H1 (cell line): ENCODE measurements around the gene ZNF573. TPM values are rescaled to one million over a fixed set of nuclear protein-coding genes. Genes with fewer than 3 reads are reported as not detected.

ENCODE experiments used
- CTCF ChIA-PET: fragments of 300-600 bp; sonication (Branson Sonifier 250); formaldehyde crosslinking; loops from one replicate; lab custom pipeline; 2021; ENCODE audit not compliant: partially characterized antibody; lab: Charles Lee
- POLR2A ChIA-PET: fragments of 300-600 bp; sonication (Branson Sonifier 250); formaldehyde crosslinking; loops from one replicate; lab custom pipeline; 2021; ENCODE audit warnings: inconsistent platforms; ENCODE audit not compliant: partially characterized antibody; lab: Charles Lee
- DNase-seq, 2 experiments: peaks; one replicate each; pipeline versions ENCODE4 v3.0.0 to v3.0.0-alpha.2; 2010 to 2022; ENCODE audit warnings: low spot score in 2 of 2, low read depth in 1 of 2, mixed read lengths in 1 of 2
- FAIRE-seq: peaks from 2 replicates; lab custom pipeline; 2011; peaks lifted over from hg19 to GRCh38; lab: Jason Lieb, UNC
- H2AFZ ChIP-seq: 2 replicates; pipeline ENCODE4 v1.8.1; 2012; ENCODE audit warnings: low read length, inconsistent platforms
- H2AK5ac ChIP-seq: 2 replicates; pipeline ENCODE4 v1.6.1; 2013; ENCODE audit warnings: low read depth, low read length
- H2BK120ac ChIP-seq: replicated peaks from 2 replicates; pipeline ENCODE3; 2013; ENCODE audit warnings: low read depth, low read length, inconsistent platforms
- H2BK12ac ChIP-seq: 2 replicates; pipeline ENCODE4 v1.6.1; 2013; ENCODE audit warnings: low read depth, low read length
- H2BK15ac ChIP-seq: 2 replicates; pipeline ENCODE4 v1.6.1; 2013; ENCODE audit warnings: low read length
- H2BK20ac ChIP-seq: 2 replicates; pipeline ENCODE4 v1.6.1; 2013; ENCODE audit warnings: low read length
- H2BK5ac ChIP-seq: 2 replicates; pipeline ENCODE4 v1.6.1; 2013; ENCODE audit warnings: low read depth, low read length
- H3K14ac ChIP-seq: 2 replicates; pipeline ENCODE4 v1.6.1; 2013; ENCODE audit warnings: inconsistent platforms; ENCODE audit not compliant: insufficient read length
- H3K18ac ChIP-seq: 2 replicates; pipeline ENCODE4 v1.6.1; 2013; ENCODE audit warnings: low read length; ENCODE audit errors: extremely low read depth
- H3K23ac ChIP-seq: 2 replicates; pipeline ENCODE4 v1.6.1; 2013; ENCODE audit warnings: inconsistent platforms; ENCODE audit not compliant: insufficient read length
- H3K23me2 ChIP-seq: 2 replicates; pipeline ENCODE4 v1.6.1; 2013; ENCODE audit warnings: low read depth, low read length
- H3K27ac ChIP-seq: 2 replicates; pipeline ENCODE4 v1.6.1; 2011; ENCODE audit warnings: low read depth, low read length, inconsistent platforms
- H3K27me3 ChIP-seq, 4 experiments: replicated peaks in 1 of 4; 1 replicate in 1 of 4; 2 replicates in 3 of 4; pipeline versions ENCODE4 v1.6.1 to v1.8.1; 2011 to 2013; ENCODE audit warnings: low read length in 3 of 4, mild to moderate bottlenecking in 3 of 4, inconsistent platforms in 2 of 4, mixed read lengths in 2 of 4, moderate library complexity in 1 of 4; ENCODE audit not compliant: control insufficient read depth in 3 of 4, insufficient read depth in 3 of 4; ENCODE audit errors: extremely low read depth in 1 of 4
- H3K36me3 ChIP-seq, 4 experiments: 2 replicates each; pipeline versions ENCODE4 v1.6.1 to v1.8.1; 2011 to 2013; ENCODE audit warnings: mild to moderate bottlenecking in 4 of 4, low read length in 3 of 4, moderate library complexity in 2 of 4, control low read depth in 1 of 4, inconsistent platforms in 1 of 4; ENCODE audit not compliant: insufficient read depth in 4 of 4, control insufficient read depth in 2 of 4
- H3K4ac ChIP-seq: replicated peaks from 2 replicates; pipeline ENCODE3; 2013; ENCODE audit warnings: low read length, low read depth, mixed read lengths, inconsistent platforms; ENCODE audit not compliant: insufficient read length
- H3K4me1 ChIP-seq, 4 experiments: replicated peaks in 1 of 4; 1 replicate in 1 of 4; 2 replicates in 3 of 4; pipeline versions ENCODE4 v1.6.1 to v1.8.1; 2011 to 2013; ENCODE audit warnings: low read length in 3 of 4, inconsistent platforms in 2 of 4, mixed read lengths in 1 of 4; ENCODE audit not compliant: insufficient read depth in 4 of 4, control insufficient read depth in 3 of 4
- H3K4me2 ChIP-seq, 2 experiments: 2 replicates each; pipeline versions ENCODE4 v1.6.1 to v1.8.1; 2011 to 2013; ENCODE audit warnings: low read depth in 2 of 2, low read length in 2 of 2, control low read depth in 1 of 2, inconsistent platforms in 1 of 2, mild to moderate bottlenecking in 1 of 2; ENCODE audit not compliant: insufficient read depth in 1 of 2
- H3K4me3 ChIP-seq, 4 experiments: fragments of 200-600, 300-600 bp in 1 of 4; sonication (generic), shearing (Covaris generic), sonication (Bioruptor Twin) in 1 of 4; 2 replicates each; pipeline versions ENCODE4 v1.5.1 to v1.8.1; 2011 to 2016; ENCODE audit warnings: low read length in 4 of 4, low read depth in 3 of 4, control low read depth in 2 of 4, inconsistent platforms in 2 of 4, mild to moderate bottlenecking in 2 of 4, mixed read lengths in 1 of 4, moderate library complexity in 1 of 4; ENCODE audit not compliant: insufficient read depth in 2 of 4; ENCODE audit errors: extremely low read depth in 1 of 4
- H3K56ac ChIP-seq: replicated peaks from 2 replicates; pipeline ENCODE3; 2013; ENCODE audit warnings: low read depth, mild to moderate bottlenecking, mixed read lengths, low read length, inconsistent platforms; ENCODE audit not compliant: insufficient read length
- H3K79me1 ChIP-seq: 2 replicates; pipeline ENCODE4 v1.6.1; 2013; ENCODE audit warnings: low read depth, low read length, control low read depth
- H3K79me2 ChIP-seq, 2 experiments: 2 replicates each; pipeline versions ENCODE4 v1.6.1 to v1.8.1; 2012 to 2013; ENCODE audit warnings: low read length in 2 of 2, mild to moderate bottlenecking in 2 of 2, inconsistent platforms in 1 of 2; ENCODE audit not compliant: insufficient read depth in 2 of 2, control insufficient read depth in 1 of 2
- H3K9ac ChIP-seq, 4 experiments: replicated peaks in 1 of 4; 1 replicate in 1 of 4; 2 replicates in 3 of 4; pipeline versions ENCODE4 v1.6.1 to v1.8.1; 2011 to 2013; ENCODE audit warnings: low read depth in 3 of 4, low read length in 3 of 4, control low read depth in 2 of 4, mild to moderate bottlenecking in 2 of 4, moderate library complexity in 2 of 4, inconsistent platforms in 1 of 4; ENCODE audit errors: extremely low read depth in 1 of 4
- H3K9me3 ChIP-seq, 2 experiments: 2 replicates each; pipeline versions ENCODE4 v1.6.1 to v1.8.1; 2012 to 2013; ENCODE audit warnings: mild to moderate bottlenecking in 2 of 2, moderate library complexity in 2 of 2, control low read depth in 1 of 2, inconsistent platforms in 1 of 2, low read depth in 1 of 2, low read length in 1 of 2, mixed read lengths in 1 of 2; ENCODE audit not compliant: insufficient read depth in 2 of 2
- H4K20me1 ChIP-seq, 2 experiments: replicated peaks in 1 of 2; 2 replicates each; pipeline versions ENCODE3 to v1.8.1; 2011 to 2013; ENCODE audit warnings: inconsistent platforms in 2 of 2, low read length in 2 of 2, mild to moderate bottlenecking in 1 of 2; ENCODE audit not compliant: insufficient read depth in 2 of 2, control insufficient read depth in 1 of 2
- H4K5ac ChIP-seq: 2 replicates; pipeline ENCODE4 v1.6.1; 2013; ENCODE audit warnings: low read length, low read depth, mixed read lengths, inconsistent platforms; ENCODE audit not compliant: insufficient read length
- H4K8ac ChIP-seq: 2 replicates; pipeline ENCODE4 v1.8.0; 2013; ENCODE audit warnings: mild to moderate bottlenecking, moderate library complexity, low read length, inconsistent platforms; ENCODE audit not compliant: insufficient read depth; ENCODE audit errors: extremely low read depth
- H4K91ac ChIP-seq: replicated peaks from 2 replicates; pipeline ENCODE3; 2013; ENCODE audit warnings: low read length, mixed read lengths, inconsistent platforms; ENCODE audit not compliant: insufficient read length
- ATF2 ChIP-seq: IDR thresholded peaks from 2 replicates; pipeline ENCODE4 v1.6.1; 2012; ENCODE audit warnings: low read length, inconsistent platforms
- WGBS, 2 experiments: shearing (Covaris generic) in 1 of 2; methylation state at CpG; one replicate each; pipeline versions ENCODE4 v1.1.6 to v1.1.7; 2013 to 2015; ENCODE audit warnings: low lambda C conversion rate in 2 of 2, mixed read lengths in 2 of 2, inconsistent platforms in 1 of 2, low coverage in 1 of 2, missing lambda C conversion rate in 1 of 2; ENCODE audit not compliant: insufficient replicate concordance in 2 of 2, insufficient coverage in 1 of 2, insufficient read length in 1 of 2; ENCODE audit errors: extremely low coverage in 1 of 2, missing lambda C conversion rate in 1 of 2; 5-methylcytosine and 5-hydroxymethylcytosine counted together
- polyA plus RNA-seq, 7 experiments: library from polyadenylated mRNA; depleted of rRNA in 3 of 7; stranded (reverse) in 5 of 7; unstranded in 2 of 7; fragments of >200 nt in 5 of 7; fragments of 200-250 nt in 2 of 7; gene quantifications; 1 replicate in 5 of 7; 2 replicates in 1 of 7; 4 replicates in 1 of 7; pipeline versions ENCODE4 v1.2.1 to v1.2.3, GENCODE V29; 2011 to 2013; ENCODE audit warnings: missing spikeins in 2 of 7, mixed read lengths in 2 of 7
- total RNA-seq: library from RNA; stranded (reverse); fragmentation: NEBNext Ultra II Directional; extraction: Animal tissue kit (Norgen Biotek cat#: 25700); gene quantifications from 2 replicates; pipeline ENCODE4 v1.2.1, GENCODE V29; 2021

Gene ZNF573
- total and polyA plus RNA-seq, 2 of the 8 experiments (the other 6 are each of a cell fraction or from before 2014, with no cell fraction given), result 6.3 to 13.8 TPM

- Histone ChIP-seq H3K4me1 (peaks cover 0 to 2% (median 0%) of the 10 kb centered on the region in 4 experiments; a peak in 1 of 7 replicates), H2BK15ac (no peak overlapping the region), H2AFZ (no peak overlapping the region), H3K36me3 (peaks cover 4 to 37% (median 17%) of the 10 kb centered on the region in 4 experiments; a peak in 7 of 8 replicates), H4K20me1 (peaks cover 0 to 7% of the 10 kb centered on the region in 2 experiments), H3K23ac (no peak overlapping the region), H3K23me2 (no peaks in the 10 kb centered on the region), H3K9me3 (peaks cover 8 to 13% of the 10 kb centered on the region in 2 experiments), H2AK5ac (no peak overlapping the region), H4K5ac (no peak overlapping the region), H2BK12ac (no peak overlapping the region; the same call in 1 of the 2 replicates), H2BK5ac (no peak overlapping the region), H2BK120ac (no peak overlapping the region), H3K56ac (no peak overlapping the region), H3K79me2 (no peaks in the 10 kb centered on the region), H2BK20ac (no peak overlapping the region), H3K9ac (no peak overlapping the region), H3K79me1 (no peaks in the 10 kb centered on the region), H3K27ac (no peak overlapping the region), H3K4me3 (no peak overlapping the region), H4K8ac (no peak overlapping the region), H3K27me3 (peaks cover 0 to 13% (median 3%) of the 10 kb centered on the region in 4 experiments; a peak in 3 of 7 replicates), H4K91ac (no peak overlapping the region), H3K4me2 (no peak overlapping the region), H3K4ac (no peak overlapping the region), H3K18ac (no peak overlapping the region), H3K14ac (no peak overlapping the region)
- FAIRE-seq (no peak), DNase-seq (no peak)
- 99% methylated on average over 6 of the region's 6 CpGs; no CpG with 5 or more reads in 1 of the 2 experiments for WGBS, 2 experiments
- ChIA-PET POLR2A (no interaction called here), CTCF (no interaction called here)
- no peak for TF ChIP-seq ATF2
These were observed 81.2 kb downstream of the ZNF573 start for GRCh38 chr19:37698216-37698615.
